CD14-positive monocyte (primary cell): ENCODE data around the gene TRPV5. TPM values are rescaled to one million over a fixed set of nuclear protein-coding genes. Genes with fewer than 3 reads are reported as not detected.
A peak's percentile ranks its signal among the peaks of the same experiment; 100 is the strongest.

Experiments
- DNase-seq, 3 donors: peaks; one replicate each; pipeline ENCODE4 v3.0.0-alpha.2; 2011 to 2022
- H2AFZ ChIP-seq: 2 replicates; pipeline ENCODE4 v1.6.0; 2012; ENCODE audit warnings: mild to moderate bottlenecking, low read depth, low read length, inconsistent platforms; ENCODE audit not compliant: insufficient read depth, poor library complexity, severe bottlenecking
- H3K27ac ChIP-seq, 2 donors: 1 replicate in 1 of 2; 2 replicates in 1 of 2; pipeline ENCODE4 v1.5.1; 2012 to 2013; ENCODE audit warnings: low read length in 2 of 2, control low read depth in 1 of 2, inconsistent platforms in 1 of 2, low read depth in 1 of 2, mild to moderate bottlenecking in 1 of 2
- H3K27me3 ChIP-seq, 2 donors: one replicate each; pipeline versions ENCODE4 v1.6.0 to v1.6.1; 2011 to 2013; ENCODE audit warnings: low read length in 2 of 2; ENCODE audit not compliant: control insufficient read depth in 2 of 2, insufficient read depth in 2 of 2
- H3K36me3 ChIP-seq, 2 donors: replicated peaks in 1 of 2; 1 replicate in 1 of 2; 2 replicates in 1 of 2; pipeline versions ENCODE4 v1.5.1 to v1.6.1; 2012 to 2013; ENCODE audit warnings: low read length in 2 of 2, control low read depth in 1 of 2, inconsistent platforms in 1 of 2, mild to moderate bottlenecking in 1 of 2; ENCODE audit not compliant: insufficient read depth in 2 of 2, control insufficient read depth in 1 of 2
- H3K4me1 ChIP-seq, 2 donors: 1 replicate in 1 of 2; 2 replicates in 1 of 2; pipeline versions ENCODE4 v1.5.1 to v1.6.1; 2012 to 2013; ENCODE audit warnings: low read length in 2 of 2, control low read depth in 1 of 2, inconsistent platforms in 1 of 2, mild to moderate bottlenecking in 1 of 2, moderate library complexity in 1 of 2; ENCODE audit not compliant: insufficient read depth in 2 of 2, control insufficient read depth in 1 of 2
- H3K4me2 ChIP-seq: replicated peaks from 2 replicates; pipeline ENCODE3; 2012; ENCODE audit warnings: low read length, moderate library complexity, mild to moderate bottlenecking; ENCODE audit not compliant: poor library complexity, severe bottlenecking; ENCODE audit errors: extremely low read depth
- H3K4me3 ChIP-seq, 3 experiments: fragments of 200-600 bp in 1 of 3; sonication (generic) in 1 of 3; replicated peaks in 1 of 3; 1 replicate in 2 of 3; 2 replicates in 1 of 3; pipeline ENCODE4 v1.5.1; 2011 to 2013; ENCODE audit warnings: low read length in 3 of 3, mild to moderate bottlenecking in 3 of 3, control low read depth in 2 of 3, low read depth in 2 of 3, inconsistent platforms in 1 of 3, moderate library complexity in 1 of 3
- H3K79me2 ChIP-seq: 2 replicates; pipeline ENCODE4 v1.6.0; 2012; ENCODE audit warnings: mild to moderate bottlenecking, control low read depth, inconsistent platforms, low read length, moderate library complexity; ENCODE audit not compliant: insufficient read depth
- H3K9ac ChIP-seq: 2 replicates; pipeline ENCODE4 v1.6.0; 2017; ENCODE audit warnings: low read length, mild to moderate bottlenecking; ENCODE audit not compliant: insufficient read depth, poor library complexity, severe bottlenecking
- H3K9me3 ChIP-seq, 2 donors: replicated peaks in 1 of 2; 1 replicate in 1 of 2; 2 replicates in 1 of 2; pipeline versions ENCODE4 v1.5.1 to v1.6.1; 2012 to 2013; ENCODE audit warnings: low read length in 2 of 2, control low read depth in 1 of 2; ENCODE audit not compliant: control insufficient read depth in 1 of 2, insufficient read depth in 1 of 2
- H4K20me1 ChIP-seq: 2 replicates; pipeline ENCODE4 v1.6.0; 2012; ENCODE audit warnings: mild to moderate bottlenecking, low read length, control low read depth, moderate library complexity; ENCODE audit not compliant: insufficient read depth
- H3K27ac Mint-ChIP-seq, 7 donors: one replicate each; pipeline ENCODE4 v1.8.0; 2020; ENCODE audit warnings: mild to moderate bottlenecking in 7 of 7, mixed read lengths in 7 of 7, moderate library complexity in 6 of 7, inconsistent platforms in 2 of 7
- H3K27me3 Mint-ChIP-seq, 3 donors: one replicate each; pipeline ENCODE4 v1.8.0; 2021 to 2022; ENCODE audit warnings: low read depth in 3 of 3, mild to moderate bottlenecking in 3 of 3, mixed read lengths in 3 of 3, moderate library complexity in 3 of 3, inconsistent platforms in 1 of 3
- H3K36me3 Mint-ChIP-seq, 2 donors: one replicate each; pipeline ENCODE4 v1.8.0; 2020; ENCODE audit warnings: mixed read lengths in 2 of 2, inconsistent platforms in 1 of 2, mild to moderate bottlenecking in 1 of 2
- H3K4me1 Mint-ChIP-seq: one replicate; pipeline ENCODE4 v1.8.0; 2020; ENCODE audit warnings: mild to moderate bottlenecking, mixed read lengths
- H3K4me3 Mint-ChIP-seq, 2 donors: one replicate each; pipeline ENCODE4 v1.8.0; 2020; ENCODE audit warnings: mild to moderate bottlenecking in 2 of 2, mixed read lengths in 2 of 2, moderate library complexity in 1 of 2
- H3K9me3 Mint-ChIP-seq, 7 donors: one replicate each; pipeline ENCODE4 v1.8.0; 2020 to 2022; ENCODE audit warnings: mixed read lengths in 7 of 7, mild to moderate bottlenecking in 6 of 7, moderate library complexity in 6 of 7, inconsistent platforms in 2 of 7
- CTCF ChIP-seq: fragments of 200-600 bp; IDR thresholded peaks from one replicate; pipeline ENCODE4 v1.8.0; 2022; ENCODE audit warnings: antibody characterized with exemption, mild to moderate bottlenecking
- WGBS: methylation state at CpG from one replicate; pipeline ENCODE4 v1.1.5; 2013; ENCODE audit warnings: missing lambda C conversion rate; ENCODE audit not compliant: insufficient coverage; 5-methylcytosine and 5-hydroxymethylcytosine counted together
- intact Hi-C, 2 donors: fragments of 100-400 bp; cut with micrococcal nuclease; formaldehyde crosslinking; loops; one replicate each; pipeline versions ENCODE4 v1.15.0 to v1.15.1; 2023
- polyA plus RNA-seq, 3 donors: library from polyadenylated mRNA; depleted of rRNA in 1 of 3; unstranded in 2 of 3; stranded (reverse) in 1 of 3; fragments of 300-500 nt in 2 of 3; fragments of >200 nt in 1 of 3; fragmentation: Illumina TruSeq in 2 of 3; gene quantifications; 1 replicate in 2 of 3; 2 replicates in 1 of 3; pipeline ENCODE4 v1.2.3, GENCODE V29; 2012 to 2021

TRPV5 gene
- polyA plus RNA-seq, 3 donors, result not detected

DNA sequence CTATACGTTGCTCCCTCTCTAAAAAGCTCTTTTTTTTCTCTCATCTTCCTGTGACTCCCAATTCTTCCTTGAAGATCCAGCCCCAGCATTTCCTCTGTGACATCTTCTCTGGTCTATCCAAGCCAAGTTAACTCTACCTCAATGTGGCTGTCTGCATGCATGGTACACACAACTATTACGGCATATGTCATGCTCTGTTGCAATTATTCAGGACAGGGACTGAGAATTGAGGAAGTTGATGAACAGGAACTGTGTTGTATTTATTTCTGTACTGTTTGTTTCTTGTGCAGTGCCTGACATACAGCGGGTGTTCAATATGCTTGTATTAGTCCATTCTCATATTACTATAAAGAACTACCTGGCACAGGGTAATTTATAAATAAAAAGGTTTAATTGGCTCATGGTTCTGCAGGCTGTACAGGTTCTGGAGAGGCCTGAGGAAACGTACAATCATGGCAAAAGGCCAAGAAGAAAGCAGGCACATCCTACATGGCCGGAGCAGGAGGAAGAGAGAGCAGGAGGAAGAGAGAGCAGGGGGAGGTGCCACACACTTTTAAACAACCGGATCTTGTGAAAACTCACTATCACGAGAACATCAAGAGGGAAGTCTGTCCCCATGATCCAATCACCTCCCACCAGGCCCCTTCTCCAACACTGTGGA is 6.3 kb downstream of the TRPV5 start:
- Mint-ChIP-seq H3K9me3 (peaks cover 21 to 43% (median 32%) of the 10 kb centered on the region in 7 donors), H3K27ac (peak overlapping the region; percentile 92 to 98 (median 96)), H3K4me3 (peak overlapping the region; percentile 59 to 85), H3K4me1 (peaks cover 32% of the 10 kb centered on the region), H3K36me3 (peaks cover 6 to 8% of the 10 kb centered on the region in 2 donors), H3K27me3 (peaks cover 0 to 7% (median 0%) of the 10 kb centered on the region in 3 donors)
- Histone ChIP-seq H3K27me3 (no peaks in the 10 kb centered on the region), H3K4me3 (peak overlapping the region in 2 of 3 experiments; percentile 4 to 65), H3K27ac (peak overlapping the region; percentile 86 to 94), H3K79me2 (no peaks in the 10 kb centered on the region), H3K4me2 (peak overlapping the region; percentile 67), H3K9me3 (peaks cover 10 to 23% of the 10 kb centered on the region in 2 donors), H4K20me1 (no peaks in the 10 kb centered on the region), H2AFZ (no peak overlapping the region), H3K36me3 (no peaks in the 10 kb centered on the region), H3K9ac (peak overlapping the region; percentile 41), H3K4me1 (peaks cover 33% of the 10 kb centered on the region in 2 donors)
- intact Hi-C loops, result no loop called here
- WGBS, result 25% methylated on average over 2 of the region's 7 CpGs
- TF ChIP-seq CTCF, result no peak
- DNase-seq, result peak; percentile 85 to 91 (median 90)

DNA sequence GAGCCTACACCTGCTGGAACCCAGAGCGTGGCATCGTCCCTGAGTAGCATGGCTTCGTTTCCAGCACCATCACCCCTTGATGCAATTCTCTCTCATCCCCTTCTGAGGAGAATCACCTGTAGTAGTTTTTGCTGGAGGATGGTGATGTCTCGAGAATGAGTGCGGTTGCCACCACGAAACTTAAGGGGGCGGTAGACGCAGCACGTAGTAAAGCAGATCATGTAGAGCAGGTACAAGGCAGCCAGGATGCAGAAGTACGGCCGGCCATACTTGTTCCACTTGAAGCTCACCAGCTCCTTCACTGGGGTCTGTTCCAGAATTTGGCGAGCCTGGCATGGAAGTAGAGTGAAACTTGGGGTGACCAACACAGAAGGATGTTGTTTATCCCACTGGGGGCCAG is 8.1 kb downstream of the TRPV5 start:
- Histone ChIP-seq H3K27ac (no peak overlapping the region), H3K9me3 (peaks cover 10 to 23% of the 10 kb centered on the region in 2 donors), H2AFZ (no peak overlapping the region), H3K36me3 (no peaks in the 10 kb centered on the region), H3K79me2 (no peaks in the 10 kb centered on the region), H3K4me1 (peaks cover 33% of the 10 kb centered on the region in 2 donors), H3K27me3 (no peaks in the 10 kb centered on the region), H4K20me1 (no peaks in the 10 kb centered on the region), H3K4me3 (no peak overlapping the region), H3K4me2 (no peak overlapping the region), H3K9ac (no peak overlapping the region)
- no peak for TF ChIP-seq CTCF
- peaks cover 0 to 7% (median 0%) of the 10 kb centered on the region in 3 donors for H3K27me3 Mint-ChIP-seq
- H3K9me3 Mint-ChIP-seq, result peaks cover 21 to 39% (median 31%) of the 10 kb centered on the region in 7 donors
- DNase-seq, result no peak
- 95% methylated on average over 8 of the region's 12 CpGs for WGBS
- peaks cover 6 to 8% of the 10 kb centered on the region in 2 donors for H3K36me3 Mint-ChIP-seq
- peak overlapping the region in 1 of 7 donors; percentile 3 for H3K27ac Mint-ChIP-seq
- intact Hi-C loops, result no loop called here
- H3K4me3 Mint-ChIP-seq, result no peak overlapping the region
- H3K4me1 Mint-ChIP-seq, result peaks cover 32% of the 10 kb centered on the region
